Astrocyte (in vitro differentiated cells and primary cell): ENCODE results near the gene ATP2B2. TPM values are rescaled to one million over a fixed set of nuclear protein-coding genes. Genes with fewer than 3 reads are reported as not detected.
A peak's percentile ranks its signal among the peaks of the same experiment; 100 is the strongest.

Experiments used
- DNase-seq: peaks from one replicate; pipeline ENCODE4 v3.0.0-alpha.2; 2010; ENCODE audit warnings: low read depth
- FAIRE-seq: peaks from 2 replicates; lab custom pipeline; 2011; peaks lifted over from hg19 to GRCh38; lab: Jason Lieb, UNC
- H2AFZ ChIP-seq: 2 replicates; pipeline ENCODE4 v1.6.0; 2012; ENCODE audit warnings: low read depth, low read length, inconsistent platforms
- H3K27ac ChIP-seq: 2 replicates; pipeline ENCODE4 v1.5.1; 2011; ENCODE audit warnings: low read depth, low read length, inconsistent platforms
- H3K27me3 ChIP-seq: 2 replicates; pipeline ENCODE4 v1.6.0; 2011; ENCODE audit warnings: low read length, inconsistent platforms; ENCODE audit not compliant: insufficient read depth
- H3K36me3 ChIP-seq: 2 replicates; pipeline ENCODE4 v1.5.1; 2011; ENCODE audit warnings: low read length, inconsistent platforms; ENCODE audit not compliant: insufficient read depth
- H3K4me1 ChIP-seq: 2 replicates; pipeline ENCODE4 v1.5.1; 2011; ENCODE audit warnings: low read length, inconsistent platforms; ENCODE audit not compliant: insufficient read depth
- H3K4me2 ChIP-seq: 2 replicates; pipeline ENCODE4 v1.6.0; 2012; ENCODE audit warnings: low read length, inconsistent platforms
- H3K4me3 ChIP-seq: 2 replicates; pipeline ENCODE4 v1.5.1; 2011; ENCODE audit warnings: low read depth, mild to moderate bottlenecking, low read length, inconsistent platforms; ENCODE audit not compliant: insufficient read depth
- H3K79me2 ChIP-seq: 2 replicates; pipeline ENCODE4 v1.6.0; 2012; ENCODE audit warnings: mild to moderate bottlenecking, low read length, inconsistent platforms; ENCODE audit not compliant: insufficient read depth
- H3K9ac ChIP-seq: 2 replicates; pipeline ENCODE4 v1.6.0; 2012; ENCODE audit warnings: mild to moderate bottlenecking, low read length, inconsistent platforms
- H3K9me3 ChIP-seq: 2 replicates; pipeline ENCODE4 v1.5.1; 2012; ENCODE audit warnings: low read depth, mild to moderate bottlenecking, low read length, inconsistent platforms; ENCODE audit not compliant: insufficient read depth
- H4K20me1 ChIP-seq: 2 replicates; pipeline ENCODE4 v1.6.0; 2012; ENCODE audit warnings: low read length, inconsistent platforms; ENCODE audit not compliant: insufficient read depth
- H3K27ac Mint-ChIP-seq: one replicate; pipeline ENCODE4 v1.8.0; 2021; ENCODE audit warnings: mild to moderate bottlenecking, mixed read lengths; ENCODE audit not compliant: unreplicated experiment
- H3K27me3 Mint-ChIP-seq: one replicate; pipeline ENCODE4 v1.8.0; 2021; ENCODE audit warnings: low read depth, mixed read lengths; ENCODE audit not compliant: unreplicated experiment
- H3K36me3 Mint-ChIP-seq: one replicate; pipeline ENCODE4 v1.8.0; 2021; ENCODE audit warnings: low read depth, mixed read lengths; ENCODE audit not compliant: unreplicated experiment
- H3K4me1 Mint-ChIP-seq: one replicate; pipeline ENCODE4 v1.8.0; 2021; ENCODE audit warnings: low read depth, mixed read lengths; ENCODE audit not compliant: unreplicated experiment
- H3K4me3 Mint-ChIP-seq: one replicate; pipeline ENCODE4 v1.8.0; 2021; ENCODE audit warnings: mild to moderate bottlenecking, moderate library complexity, mixed read lengths; ENCODE audit not compliant: unreplicated experiment
- H3K9me3 Mint-ChIP-seq: one replicate; pipeline ENCODE4 v1.8.0; 2021; ENCODE audit warnings: mild to moderate bottlenecking, mixed read lengths; ENCODE audit not compliant: unreplicated experiment
- CTCF ChIP-seq: IDR thresholded peaks from 2 replicates; pipeline ENCODE4 v1.5.1; 2011; ENCODE audit warnings: low read depth, mild to moderate bottlenecking, inconsistent platforms, low read length, moderate library complexity; ENCODE audit not compliant: insufficient read depth
- EZH2 ChIP-seq: IDR thresholded peaks from 2 replicates; pipeline ENCODE4 v1.6.1; 2012; ENCODE audit warnings: mild to moderate bottlenecking, low read length, inconsistent platforms; ENCODE audit not compliant: insufficient read depth
- total RNA-seq: library from RNA; stranded (reverse); gene quantifications from 2 replicates; pipeline ENCODE4 v1.2.1, GENCODE V29; 2021

ATP2B2 gene
- total RNA-seq, 1 donor from 2014 or later: 0.05 TPM

- H3K27me3 ChIP-seq: peaks cover 56% of the 10 kb centered on the region
- H3K4me1 Mint-ChIP-seq: peaks cover 4% of the 10 kb centered on the region
- peaks cover 2% of the 10 kb centered on the region for H3K9me3 Mint-ChIP-seq
Observed at GRCh38 chr3:10330319-10330718, 175.1 kb downstream of the ATP2B2 start.

GRCh38 chr3:10329495-10330015, 175.8 kb downstream of the ATP2B2 start:
- no peak for FAIRE-seq
- no peak overlapping the region for H2AFZ ChIP-seq

More at GRCh38 chr3:10330319-10330718, 175.1 kb downstream of the ATP2B2 start:
- no peak for DNase-seq
- H3K4me2 ChIP-seq: no peak overlapping the region
- no peaks in the 10 kb centered on the region for H4K20me1 ChIP-seq
- H3K4me3 Mint-ChIP-seq: no peak overlapping the region
- peaks cover 75% of the 10 kb centered on the region for H3K27me3 Mint-ChIP-seq
- no peaks in the 10 kb centered on the region for H3K9me3 ChIP-seq
- no peaks in the 10 kb centered on the region for H3K36me3 ChIP-seq
- no peak overlapping the region for H3K4me3 ChIP-seq
- H2AFZ ChIP-seq: no peak overlapping the region
- no peaks in the 10 kb centered on the region for H3K36me3 Mint-ChIP-seq
- H3K27ac Mint-ChIP-seq: no peak overlapping the region
- no peak for FAIRE-seq
- H3K9ac ChIP-seq: no peak overlapping the region
- H3K79me2 ChIP-seq: no peaks in the 10 kb centered on the region
- no peaks in the 10 kb centered on the region for H3K4me1 ChIP-seq
- TF ChIP-seq EZH2 (no peak), CTCF (no peak)
- no peak overlapping the region for H3K27ac ChIP-seq

More at GRCh38 chr3:10329495-10330015, 175.8 kb downstream of the ATP2B2 start:
- no peak overlapping the region for H3K27ac ChIP-seq
- Mint-ChIP-seq H3K27me3 (peaks cover 76% of the 10 kb centered on the region), H3K4me1 (peaks cover 2% of the 10 kb centered on the region), H3K27ac (no peak overlapping the region), H3K4me3 (peak overlapping the region; percentile 46), H3K36me3 (no peaks in the 10 kb centered on the region), H3K9me3 (peaks cover 2% of the 10 kb centered on the region)
- no peaks in the 10 kb centered on the region for H4K20me1 ChIP-seq
- TF ChIP-seq CTCF (no peak), EZH2 (no peak)
- peaks cover 57% of the 10 kb centered on the region for H3K27me3 ChIP-seq
- H3K4me2 ChIP-seq: no peak overlapping the region
- H3K9me3 ChIP-seq: no peaks in the 10 kb centered on the region
- no peaks in the 10 kb centered on the region for H3K4me1 ChIP-seq
- H3K79me2 ChIP-seq: no peaks in the 10 kb centered on the region
- no peak overlapping the region for H3K4me3 ChIP-seq
- no peak for DNase-seq
- no peak overlapping the region for H3K9ac ChIP-seq
- no peaks in the 10 kb centered on the region for H3K36me3 ChIP-seq
